Measurements from ENCODE around the gene DCTPP1.

DCTPP1 gene

DNA sequence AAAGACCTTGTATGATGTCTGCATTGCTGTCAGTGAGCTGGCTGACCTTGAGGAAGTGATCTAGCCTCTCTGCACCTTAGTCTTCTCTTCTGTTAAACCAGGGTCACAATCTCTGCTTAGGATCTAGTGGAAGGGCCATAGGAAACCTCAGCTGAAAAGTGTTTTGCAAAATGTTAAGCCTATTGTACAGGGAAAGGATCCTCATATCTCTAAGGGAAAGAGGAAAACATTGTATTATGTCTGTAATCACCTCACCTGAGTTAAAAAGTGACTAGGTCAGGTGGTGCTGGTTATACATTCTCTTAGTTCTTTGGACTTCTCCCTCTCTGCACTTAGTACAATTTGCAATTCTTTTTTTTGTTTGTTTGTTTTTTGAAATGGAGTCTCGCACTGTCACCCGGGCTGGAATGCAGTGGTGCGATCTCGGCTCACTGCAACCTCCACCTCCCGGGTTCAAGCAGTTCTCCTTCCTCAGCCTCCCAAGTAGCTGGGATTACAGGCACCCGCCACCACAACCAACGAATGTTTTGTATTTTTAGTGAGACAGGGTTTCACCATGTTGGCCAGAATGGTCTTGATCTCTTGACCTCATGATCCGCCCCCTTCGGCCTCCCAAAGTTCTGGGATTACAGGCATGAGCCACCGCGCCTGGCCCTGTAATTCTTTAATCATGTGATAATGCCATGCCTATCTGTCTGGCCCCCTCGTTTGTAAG lies 17.8 kb upstream of the DCTPP1 start:
- DNase-seq (ENCODE audit: low read depth in 1 of 2, low spot score in 1 of 2), result no peak

DNA sequence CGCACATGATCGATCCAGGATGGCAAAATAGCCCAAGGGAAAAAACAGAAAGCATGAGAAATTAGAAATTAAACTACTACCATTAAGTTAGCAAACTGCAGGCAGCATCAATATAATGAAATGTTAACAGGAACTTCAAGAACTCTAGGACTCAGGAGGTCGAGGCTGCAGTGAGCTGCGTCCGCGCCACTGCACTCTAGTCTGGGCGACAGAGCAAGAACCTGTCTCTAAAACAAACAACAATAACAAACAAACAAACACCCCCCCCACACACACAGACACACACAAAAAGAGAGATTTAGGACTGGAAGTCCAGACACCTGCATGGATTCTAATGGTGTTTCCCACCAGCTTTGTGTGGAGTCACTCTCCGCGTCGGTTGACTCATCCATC lies 16.4 kb upstream of the DCTPP1 start:
- no peak for DNase-seq (ENCODE audit: low read depth in 1 of 2, low spot score in 1 of 2)

DNA sequence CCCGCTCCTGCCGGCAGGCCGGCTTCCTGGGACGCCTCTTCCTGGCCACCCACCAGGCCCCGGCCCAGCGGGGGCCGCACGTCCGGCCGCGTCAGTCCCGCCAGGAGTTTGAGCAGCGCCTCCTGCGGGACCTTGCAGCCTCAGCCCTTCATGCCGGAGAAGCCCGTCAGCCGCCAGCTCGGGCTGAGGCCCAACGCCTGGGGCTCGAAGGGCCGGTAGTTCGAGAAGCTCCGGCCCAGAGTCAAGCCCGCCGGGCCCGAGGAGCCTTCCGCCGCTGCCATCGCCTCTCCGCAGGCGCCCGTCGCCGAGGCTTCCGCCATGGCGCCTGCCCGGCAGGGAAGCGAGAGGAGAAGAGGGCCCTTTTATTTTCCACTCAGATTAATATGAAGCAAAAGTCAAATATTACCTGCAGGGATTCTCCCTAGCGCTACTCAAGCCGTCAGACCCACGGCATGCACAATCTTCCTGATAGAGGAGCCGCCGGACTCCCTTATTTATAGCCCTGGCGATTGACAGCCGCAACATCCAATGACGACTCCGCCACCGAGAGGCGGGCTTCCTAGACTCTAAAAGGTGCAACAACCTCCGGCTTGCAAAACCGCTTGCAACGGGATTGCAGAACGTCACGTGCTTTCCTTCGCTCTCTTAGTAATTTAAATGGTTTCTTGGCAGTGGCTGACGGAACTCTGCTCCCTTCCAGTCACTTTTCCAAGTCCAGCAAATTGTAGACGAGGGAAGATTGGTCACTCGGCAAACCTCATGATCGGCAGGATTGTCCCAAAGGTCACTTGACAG lies 15.8 kb upstream of the DCTPP1 start, which contains the start of gene SEPHS2:
TSS of gene SEPHS2 (minus strand) at position 467 of the 795 bp plus-strand sequence. CDS start at position 320, 147 bp downstream.
- peak; percentile 89 to 97 for DNase-seq (ENCODE audit: low read depth in 1 of 2, low spot score in 1 of 2)

DNA sequence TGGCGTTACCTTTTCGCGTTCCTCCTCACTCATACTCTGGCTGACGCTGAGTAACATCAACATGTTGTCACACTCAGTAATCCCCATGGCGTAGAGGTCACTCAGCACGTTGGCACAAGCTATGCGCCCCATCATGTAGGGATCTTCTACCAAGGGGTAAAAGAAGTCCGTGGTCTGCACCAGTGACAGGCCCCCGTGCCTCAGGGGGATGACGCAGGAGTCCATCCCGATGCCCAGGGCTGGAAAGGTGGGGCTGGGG lies 15.2 kb upstream of the DCTPP1 start:
- DNase-seq (ENCODE audit: low read depth in 1 of 2, low spot score in 1 of 2), result no peak

DNA sequence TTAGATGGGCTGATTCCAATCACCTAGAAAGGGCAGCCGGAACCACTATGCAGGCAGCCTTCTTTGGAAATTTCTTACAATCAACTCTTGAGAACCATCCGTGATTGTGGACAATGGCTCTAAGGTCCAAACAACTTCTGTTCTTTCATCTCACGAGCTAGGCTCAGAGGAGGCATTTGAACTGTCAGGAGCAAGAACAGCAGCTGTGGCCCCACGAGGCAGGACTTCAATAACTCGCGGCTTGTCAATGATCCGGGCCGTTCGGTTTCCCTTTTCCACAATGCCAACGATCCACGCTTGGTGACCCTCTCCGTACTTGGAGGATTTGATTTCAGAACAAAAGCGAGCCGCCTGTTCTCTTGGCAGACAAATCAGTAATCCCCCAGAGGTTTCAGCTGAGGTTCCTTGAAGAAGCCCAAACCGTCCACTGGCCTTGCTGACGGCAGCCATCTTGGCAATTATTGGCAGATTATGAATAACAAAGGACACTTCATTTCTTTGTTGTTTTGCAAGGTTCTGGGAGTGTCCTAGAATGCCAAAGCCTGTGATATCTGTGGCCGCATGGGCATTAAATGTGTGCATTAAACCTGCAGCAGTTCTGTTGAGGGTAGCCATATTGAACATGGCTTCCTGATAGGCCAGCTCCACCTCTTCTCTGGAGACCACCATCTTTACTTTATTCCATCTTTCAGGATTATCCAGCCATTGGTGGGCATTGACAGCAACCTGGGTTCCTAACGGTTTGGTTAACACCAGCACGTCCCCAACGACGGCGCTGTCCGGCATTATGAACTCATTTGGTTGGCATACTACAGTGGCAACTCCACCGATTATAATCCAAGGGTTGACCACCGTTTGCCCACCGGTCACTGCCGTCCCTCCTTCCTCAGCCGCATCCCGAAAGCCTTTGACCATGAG lies 14.7 kb upstream of the DCTPP1 start:
- DNase-seq (ENCODE audit: low read depth in 1 of 2, low spot score in 1 of 2), result no peak

DNA sequence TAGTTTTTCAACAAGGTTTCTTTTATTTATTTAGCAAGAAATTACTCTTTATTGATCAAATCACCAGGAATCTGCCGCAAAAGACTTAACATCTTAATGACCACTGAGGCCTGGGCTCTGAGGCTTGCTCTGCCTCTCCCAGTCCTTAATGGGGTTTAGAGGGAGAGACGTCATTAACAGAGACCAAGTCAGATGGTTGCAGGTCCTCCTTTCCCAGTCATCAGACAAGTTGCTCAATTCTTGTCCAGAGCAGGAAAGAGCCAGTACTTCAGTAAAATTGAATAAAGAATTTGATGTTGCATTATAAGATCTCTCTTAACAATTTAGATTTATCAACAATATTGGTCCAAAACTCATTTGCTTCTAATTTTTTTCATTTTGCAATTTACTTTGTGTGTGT lies 13.8 kb upstream of the DCTPP1 start:
- no peak for DNase-seq (ENCODE audit: low read depth in 1 of 2, low spot score in 1 of 2)

DNA sequence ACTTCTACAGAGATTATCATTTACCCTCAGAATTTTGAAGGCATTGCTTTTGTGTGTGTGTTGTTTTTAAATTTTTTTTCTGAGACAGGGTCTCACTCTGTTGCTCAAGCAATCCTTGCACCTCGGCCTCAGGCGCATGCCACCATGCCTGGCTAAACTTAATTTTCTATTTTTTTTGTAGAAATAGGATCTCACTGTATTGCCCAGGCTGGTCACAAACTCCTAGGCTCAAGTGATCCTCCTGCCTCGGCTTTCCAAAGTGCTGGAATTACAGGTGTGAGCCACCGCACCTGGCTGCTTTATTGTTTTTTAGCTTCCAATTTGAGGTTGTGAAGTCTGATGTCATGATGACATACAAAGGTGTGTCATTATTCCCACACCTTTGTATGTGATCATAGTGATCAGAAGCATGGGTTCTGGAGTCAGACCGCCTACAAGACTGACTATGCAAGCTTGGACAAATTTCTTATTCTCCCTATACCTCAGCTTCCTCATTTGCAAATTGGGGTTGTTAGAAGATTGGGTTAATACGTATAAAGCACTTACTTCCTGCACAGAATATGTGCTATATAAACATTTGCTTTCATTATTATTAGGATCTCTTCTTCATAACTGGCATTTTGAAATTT lies 10.0 kb upstream of the DCTPP1 start:
- DNase-seq (ENCODE audit: low read depth in 1 of 2, low spot score in 1 of 2), result no peak

DNA sequence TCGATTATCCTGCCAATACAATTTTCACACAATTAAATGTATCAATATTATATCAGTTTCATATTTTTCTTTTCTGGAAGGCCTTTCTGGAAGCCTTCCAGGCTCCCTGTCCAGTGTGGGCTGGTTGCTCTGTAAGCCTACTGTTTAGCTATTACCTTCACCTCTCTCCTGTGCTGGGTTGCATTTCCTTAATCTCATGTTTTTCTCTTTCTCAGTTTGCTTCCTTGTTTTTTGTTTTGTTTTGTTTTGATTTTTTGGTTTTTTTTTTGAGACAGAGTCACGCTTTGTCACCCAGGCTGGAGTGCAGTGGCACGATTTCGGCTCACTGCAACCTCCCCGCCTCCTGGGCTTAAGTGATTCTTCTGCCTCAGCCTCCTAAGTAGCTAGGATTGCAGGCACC lies 9.0 kb upstream of the DCTPP1 start:
- no peak for DNase-seq (ENCODE audit: low read depth in 1 of 2, low spot score in 1 of 2)

DNA sequence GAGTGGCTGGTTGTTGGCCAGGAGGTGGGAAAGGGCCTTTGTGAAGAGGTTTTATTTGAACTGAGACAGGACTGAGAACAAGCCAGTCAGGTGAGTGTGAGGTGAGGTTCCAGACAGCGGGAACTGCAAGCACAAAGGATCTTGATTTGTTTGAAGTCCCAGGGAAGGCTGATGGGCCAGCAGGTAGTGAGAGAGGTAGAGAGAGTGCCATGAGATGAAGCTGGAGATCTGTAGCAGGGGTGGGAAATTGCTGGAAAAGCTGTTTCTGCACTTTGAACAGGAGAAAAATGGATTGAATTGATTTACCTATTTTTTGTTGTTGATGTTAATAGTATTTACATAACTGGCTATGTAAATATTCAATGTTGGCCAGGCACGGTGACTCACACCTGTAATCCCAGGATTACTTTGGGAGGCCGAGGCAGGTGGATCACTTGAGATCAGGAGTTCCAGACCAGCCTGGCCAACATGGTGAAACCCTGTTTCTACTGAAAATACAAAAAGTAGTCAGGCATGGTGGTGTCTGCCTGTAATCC lies 7.7 kb upstream of the DCTPP1 start:
- DNase-seq (ENCODE audit: low read depth in 1 of 2, low spot score in 1 of 2), result no peak

DNA sequence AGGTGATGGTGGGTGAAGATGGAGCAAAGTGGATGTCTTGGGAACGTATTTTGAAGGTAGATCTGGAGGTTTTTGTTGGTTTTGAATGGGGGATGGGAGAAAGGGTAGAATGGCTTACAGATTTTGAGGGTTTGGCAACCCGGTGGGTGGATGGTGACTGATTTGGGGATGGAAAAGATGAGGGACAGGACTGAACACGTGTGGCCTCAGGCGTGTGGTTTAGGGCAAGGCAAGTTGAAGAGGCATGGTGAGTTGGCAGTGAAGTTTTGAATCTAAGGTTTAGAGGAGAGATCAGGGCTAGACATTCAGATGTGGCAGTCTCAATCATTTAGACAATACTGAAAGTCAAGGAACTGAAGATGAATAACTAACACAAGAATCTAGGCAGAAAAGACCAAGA lies 5.0 kb upstream of the DCTPP1 start:
- peak in 1 of 2 donors; percentile 55 for DNase-seq (ENCODE audit: low read depth in 1 of 2, low spot score in 1 of 2)

DNA sequence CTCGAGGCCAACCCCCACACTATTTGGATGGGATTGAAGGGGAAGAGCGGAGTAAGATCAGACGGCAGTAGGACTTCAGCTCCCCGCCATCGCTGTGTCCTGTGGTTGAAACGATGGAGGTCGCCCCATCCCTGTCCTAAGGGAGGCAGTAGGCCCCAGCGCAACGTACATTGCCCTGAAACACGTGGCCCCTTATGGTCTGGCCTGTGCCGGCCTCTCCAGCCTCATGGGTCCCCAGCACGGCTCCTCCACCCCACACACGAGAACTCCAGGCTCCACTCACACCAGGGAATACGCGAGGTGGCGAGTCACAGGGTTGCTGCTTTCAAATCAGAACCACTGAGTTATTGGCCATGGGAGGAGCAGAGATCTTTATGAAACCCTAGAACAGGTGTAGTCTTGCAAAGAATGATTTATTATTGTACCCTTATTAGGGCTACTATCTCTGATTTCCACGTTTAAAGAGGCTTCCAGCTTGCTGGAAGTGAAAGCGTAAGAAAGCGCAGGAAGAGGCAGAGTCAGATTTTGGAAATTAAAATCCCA lies 669 bp upstream of the DCTPP1 start:
- no peak for DNase-seq (ENCODE audit: low read depth in 1 of 2, low spot score in 1 of 2)

DNA sequence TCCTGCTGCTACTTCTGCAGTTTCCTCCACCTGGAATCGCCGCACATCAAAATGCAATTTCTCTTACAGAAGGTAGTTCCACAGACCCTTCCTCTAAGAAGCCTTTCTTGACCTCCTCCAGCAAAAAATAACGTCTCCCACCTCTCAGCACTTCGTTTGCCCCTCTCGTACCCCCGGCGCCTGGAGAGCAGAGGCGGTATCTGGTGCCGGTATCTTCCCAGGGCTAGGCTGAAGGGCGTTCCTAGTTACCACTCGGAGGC lies 482 bp downstream of the DCTPP1 start:
- no peak for DNase-seq (ENCODE audit: low read depth in 1 of 2, low spot score in 1 of 2)

DNA sequence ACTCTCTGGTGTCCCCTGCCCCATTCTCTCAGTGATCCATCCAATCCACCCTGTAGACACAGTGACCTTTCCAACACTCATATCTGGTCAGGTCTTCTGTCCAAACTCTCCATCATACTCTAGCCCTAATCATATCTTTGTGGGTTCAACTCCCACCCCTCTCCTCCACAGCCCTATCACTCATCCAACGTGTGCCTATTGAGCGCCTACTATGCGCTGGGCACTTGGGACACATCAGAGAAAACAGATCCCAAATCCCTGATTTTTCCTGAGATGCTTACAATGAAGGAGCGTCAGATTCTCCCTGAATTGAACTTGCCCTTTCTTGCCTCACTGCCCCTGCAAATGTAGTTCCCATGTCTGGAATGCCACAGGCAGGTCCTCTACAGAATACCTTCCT lies 1.8 kb downstream of the DCTPP1 start:
- DNase-seq (ENCODE audit: low read depth in 1 of 2, low spot score in 1 of 2), result no peak

DNA sequence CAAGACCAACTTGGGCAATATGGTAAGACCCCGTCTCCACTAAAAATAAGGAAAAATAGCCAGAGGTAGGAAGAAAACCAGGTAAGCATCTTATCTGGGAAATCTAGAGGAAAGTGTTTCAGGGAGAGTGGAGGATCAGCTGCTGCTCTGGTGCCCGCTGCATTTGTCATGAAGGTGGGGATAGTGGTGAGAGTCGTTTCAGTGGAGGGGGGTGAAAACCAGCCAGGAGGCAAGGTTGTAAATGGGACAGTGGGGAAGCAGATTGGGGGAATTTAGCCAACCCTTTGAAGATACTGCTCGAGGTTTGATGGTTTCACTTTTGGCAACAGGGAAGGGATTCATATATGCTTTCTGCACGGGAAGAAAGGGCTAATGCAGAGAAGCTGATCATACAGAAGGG lies 8.8 kb downstream of the DCTPP1 start:
- no peak for DNase-seq (ENCODE audit: low read depth in 1 of 2, low spot score in 1 of 2)

DNA sequence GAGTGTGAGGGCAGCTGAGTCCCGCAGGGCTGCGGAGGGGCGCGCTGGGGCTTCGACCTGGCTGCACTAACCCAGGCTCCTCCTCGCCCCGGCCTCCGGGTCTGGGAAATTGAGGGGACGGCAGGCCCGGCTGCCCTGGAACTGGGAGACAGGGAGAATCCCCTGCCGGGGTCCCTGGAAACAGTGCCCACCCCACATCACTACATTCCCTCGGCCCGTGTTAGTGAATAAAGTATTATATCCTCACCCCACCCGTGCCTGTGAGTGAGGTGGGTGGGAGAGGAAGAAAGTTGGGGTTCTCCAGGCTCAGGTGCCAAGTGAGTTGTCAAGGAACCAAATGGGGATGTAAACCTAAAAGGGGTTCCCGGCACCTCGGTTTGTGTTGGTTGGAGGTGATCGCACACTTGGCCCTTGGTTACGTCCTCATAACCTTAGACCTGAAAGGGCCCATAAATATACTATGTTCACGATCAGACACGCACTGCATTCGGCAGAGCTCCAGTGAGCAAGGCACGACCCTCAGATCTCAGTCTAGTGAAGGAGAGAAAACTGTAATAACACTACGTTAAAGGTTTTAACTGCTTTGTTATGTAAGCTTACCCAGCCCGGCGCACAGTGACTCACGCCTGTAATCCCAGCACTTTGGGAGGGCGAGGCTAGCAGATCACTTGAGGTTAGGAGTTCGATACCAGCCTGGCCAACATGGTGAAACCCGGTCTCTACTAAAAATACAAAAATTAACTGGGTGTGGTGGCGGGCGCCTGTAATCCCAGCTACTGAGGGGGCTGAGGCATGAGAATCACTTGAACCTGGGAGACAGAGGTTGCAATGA lies 11.3 kb downstream of the DCTPP1 start:
- DNase-seq (ENCODE audit: low read depth in 1 of 2, low spot score in 1 of 2), result no peak

DNA sequence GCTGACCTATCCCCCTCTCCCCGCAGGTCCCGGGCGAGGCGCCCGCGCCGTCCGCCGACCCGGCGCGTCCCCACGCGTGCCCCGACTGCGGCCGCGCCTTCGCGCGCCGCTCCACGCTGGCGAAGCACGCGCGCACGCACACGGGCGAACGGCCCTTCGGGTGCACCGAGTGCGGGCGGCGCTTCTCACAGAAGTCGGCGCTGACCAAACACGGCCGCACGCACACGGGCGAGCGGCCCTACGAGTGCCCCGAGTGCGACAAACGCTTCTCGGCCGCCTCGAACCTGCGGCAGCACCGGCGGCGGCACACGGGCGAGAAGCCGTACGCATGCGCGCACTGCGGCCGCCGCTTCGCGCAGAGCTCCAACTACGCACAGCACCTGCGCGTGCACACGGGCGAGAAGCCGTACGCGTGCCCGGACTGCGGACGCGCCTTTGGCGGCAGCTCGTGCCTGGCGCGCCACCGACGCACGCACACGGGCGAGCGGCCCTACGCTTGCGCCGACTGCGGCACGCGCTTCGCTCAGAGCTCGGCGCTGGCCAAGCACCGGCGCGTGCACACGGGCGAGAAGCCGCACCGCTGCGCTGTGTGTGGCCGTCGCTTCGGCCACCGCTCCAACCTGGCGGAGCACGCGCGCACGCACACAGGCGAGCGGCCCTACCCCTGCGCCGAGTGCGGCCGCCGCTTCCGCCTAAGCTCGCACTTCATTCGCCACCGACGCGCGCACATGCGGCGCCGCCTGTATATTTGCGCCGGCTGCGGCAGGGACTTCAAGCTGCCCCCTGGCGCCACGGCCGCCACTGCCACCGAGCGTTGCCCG lies 12.1 kb downstream of the DCTPP1 start:
- peak; percentile 59 to 83 for DNase-seq (ENCODE audit: low read depth in 1 of 2, low spot score in 1 of 2)

DNA sequence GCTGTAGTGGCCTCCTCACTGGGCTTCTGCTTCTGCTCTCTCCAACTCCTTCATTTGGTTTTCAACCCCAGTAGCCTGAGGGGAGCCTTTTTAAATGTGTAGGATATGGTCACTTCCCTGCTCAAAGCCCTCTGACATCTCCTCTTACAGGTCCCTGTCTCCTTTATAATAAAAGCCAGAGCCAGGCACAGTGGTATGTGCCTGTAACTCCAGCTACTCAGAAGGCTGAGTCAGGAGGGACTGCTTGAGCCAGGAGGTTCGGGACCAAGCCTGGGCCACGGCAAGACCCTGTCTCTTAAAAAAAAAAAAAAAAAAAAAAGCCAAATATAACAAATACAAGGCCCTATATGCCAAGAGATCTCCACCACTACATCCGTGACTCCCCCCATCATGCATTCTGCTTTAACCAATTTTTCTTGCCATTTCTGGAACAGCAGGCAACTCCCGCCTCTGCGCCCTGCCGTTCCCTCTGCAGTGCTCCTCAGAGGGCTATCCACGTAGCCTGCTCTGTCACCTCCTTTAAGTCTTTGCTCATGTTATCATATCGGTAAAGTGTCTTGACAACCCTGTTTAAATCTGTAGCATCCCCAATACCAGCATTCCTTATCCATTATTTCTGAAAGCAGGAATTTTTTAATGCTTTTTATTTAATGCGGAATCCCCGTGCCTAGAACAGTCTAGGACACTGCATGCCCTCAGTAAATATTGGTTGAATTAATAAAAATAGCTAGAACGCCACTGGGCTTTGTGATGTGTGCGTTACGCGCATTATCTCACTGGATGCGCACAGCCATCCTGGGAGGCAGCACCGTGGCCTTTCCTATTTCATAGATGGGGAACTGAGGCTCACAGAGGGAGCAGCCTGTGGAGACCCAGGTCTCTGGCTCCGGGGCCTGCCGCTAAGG lies 13.0 kb downstream of the DCTPP1 start:
- no peak for DNase-seq (ENCODE audit: low read depth in 1 of 2, low spot score in 1 of 2)

DNA sequence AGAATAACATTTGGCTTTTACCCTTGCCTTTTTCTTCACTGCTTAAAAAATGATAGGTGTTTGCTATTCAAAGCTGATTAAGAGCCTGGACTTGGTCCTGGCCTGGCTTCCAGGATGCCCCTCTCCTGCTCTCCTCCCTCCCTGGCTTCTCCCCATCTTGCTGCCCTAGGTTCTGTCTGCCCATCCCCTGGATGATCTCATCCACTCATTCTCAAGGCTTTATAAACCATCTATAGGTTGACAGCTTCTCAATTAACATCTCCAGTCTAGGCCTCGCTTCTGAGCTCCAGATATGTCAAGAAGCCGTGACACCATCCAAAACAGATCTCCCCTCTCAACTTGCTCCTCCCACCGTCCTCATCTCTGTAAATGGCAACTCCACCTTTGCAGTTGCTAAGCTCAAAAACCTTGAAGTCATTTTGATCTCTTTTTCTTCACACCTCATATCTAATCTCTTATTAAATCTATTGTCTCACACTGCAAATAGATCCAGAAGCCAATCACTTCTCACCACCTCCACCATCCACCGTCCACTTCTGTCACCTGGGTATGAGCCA lies 13.7 kb downstream of the DCTPP1 start:
- DNase-seq (ENCODE audit: low read depth in 1 of 2, low spot score in 1 of 2), result no peak
